A549 (cell line): ENCODE results near the gene PTPN4. TPM values are rescaled to one million over a fixed set of nuclear protein-coding genes. Genes with fewer than 3 reads are reported as not detected.
A peak's percentile ranks its signal among the peaks of the same experiment; 100 is the strongest.

Source experiments
- ATAC-seq, 2 experiments: fragments of 200-7000 bp in 1 of 2; fragments of >200 bp in 1 of 2; cut with Nextera tagmentation in 1 of 2; cut with Tn5 transposase in 1 of 2; 3 replicates each; pipeline versions ENCODE4 v1.8.0 to v1.9.1; 2018 to 2020; ENCODE audit warnings: mild to moderate bottlenecking in 1 of 2, moderate library complexity in 1 of 2
- CTCF ChIA-PET: fragments of 300-600 bp; sonication (Branson Sonifier 250); formaldehyde crosslinking; extraction: SDS; loops from one replicate; lab custom pipeline; 2021; ENCODE audit warnings: antibody characterized with exemption, inconsistent platforms; lab: Yijun Ruan, JAX
- POLR2A ChIA-PET: fragments of 350-600 bp; formaldehyde crosslinking; extraction: SDS; loops from one replicate; lab custom pipeline; 2021; ENCODE audit warnings: antibody characterized with exemption, inconsistent platforms; lab: Yijun Ruan, JAX
- DNase-seq, 2 experiments: peaks; one replicate each; pipeline versions ENCODE4 v3.0.0 to v3.0.0-alpha.2; 2011 to 2016; ENCODE audit warnings: low read depth in 1 of 2, low spot score in 1 of 2
- FAIRE-seq: peaks from 2 replicates; lab custom pipeline; 2011; peaks lifted over from hg19 to GRCh38; lab: Jason Lieb, UNC
- H3K27ac ChIP-seq, 2 experiments: fragments of >200 bp; sonication (Bioruptor Twin); formaldehyde crosslinking; 3 replicates each; pipeline ENCODE4 v1.5.1; 2016 to 2017
- H3K4me1 ChIP-seq: fragments of >200 bp; sonication (Bioruptor Twin); formaldehyde crosslinking; 3 replicates; pipeline ENCODE4 v1.6.1; 2016
- H3K4me2 ChIP-seq: fragments of >200 bp; sonication (Bioruptor Twin); formaldehyde crosslinking; 3 replicates; pipeline ENCODE4 v1.6.1; 2016
- H3K4me3 ChIP-seq: fragments of >200 bp; sonication (Bioruptor Twin); formaldehyde crosslinking; 3 replicates; pipeline ENCODE4 v1.5.1; 2016
- H3K9me3 ChIP-seq: fragments of >200 bp; sonication (Bioruptor Twin); formaldehyde crosslinking; 3 replicates; pipeline ENCODE4 v1.6.1; 2016
- CBX2 ChIP-seq: fragments of 200-600 bp; sonication (generic); IDR thresholded peaks from 2 replicates; pipeline ENCODE4 v1.6.1; 2016; ENCODE audit warnings: low read depth, mild to moderate bottlenecking, borderline replicate concordance
- CHD4 ChIP-seq: fragments of 200-600 bp; sonication (generic); IDR thresholded peaks from 2 replicates; pipeline ENCODE4 v1.6.1; 2016; ENCODE audit warnings: antibody characterized with exemption, mild to moderate bottlenecking, borderline replicate concordance
- EHMT2 ChIP-seq: fragments of 200-600 bp; sonication (generic); IDR thresholded peaks from 2 replicates; pipeline ENCODE4 v1.6.1; 2016; ENCODE audit warnings: antibody characterized with exemption, low read depth, mild to moderate bottlenecking, moderate library complexity
- ESRRA ChIP-seq: fragments of 150-350 bp; IDR thresholded peaks from 2 replicates; pipeline ENCODE4 v1.6.1; 2014; ENCODE audit warnings: mild to moderate bottlenecking, low read length, borderline replicate concordance
- FOSB ChIP-seq: fragments of 250-450 bp; sonication (Bioruptor Pico); IDR thresholded peaks from 2 replicates; pipeline ENCODE4 v1.5.0; 2020; ENCODE audit warnings: mild to moderate bottlenecking, moderate library complexity
- HOXA7 ChIP-seq: fragments of 250-450 bp; sonication (Bioruptor Pico); IDR thresholded peaks from 2 replicates; pipeline ENCODE4 v1.5.0; 2020; ENCODE audit warnings: mild to moderate bottlenecking, moderate library complexity
- HOXB5 ChIP-seq: fragments of 250-450 bp; sonication (Bioruptor Pico); IDR thresholded peaks from 2 replicates; pipeline ENCODE4 v1.5.0; 2020; ENCODE audit warnings: mild to moderate bottlenecking, moderate library complexity
- JUN ChIP-seq, 2 experiments: fragments of >200 bp; sonication (Bioruptor Twin); formaldehyde crosslinking; IDR thresholded peaks; 2 replicates in 1 of 2; 3 replicates in 1 of 2; pipeline ENCODE4 v1.6.1; 2016 to 2017
- KDM5A ChIP-seq: fragments of 200-600 bp; sonication (generic); IDR thresholded peaks from 2 replicates; pipeline ENCODE4 v1.6.1; 2016; ENCODE audit warnings: antibody characterized with exemption, mild to moderate bottlenecking
- MAZ ChIP-seq: fragments of 150-350 bp; IDR thresholded peaks from 2 replicates; pipeline ENCODE4 v1.6.1; 2014; ENCODE audit warnings: antibody characterized with exemption, low read depth, low read length, borderline replicate concordance
- NPAS2 ChIP-seq: fragments of 250-450 bp; sonication (Bioruptor Pico); IDR thresholded peaks from 2 replicates; pipeline ENCODE4 v1.8.0; 2022; ENCODE audit warnings: mild to moderate bottlenecking, moderate library complexity, borderline replicate concordance
- NR3C1 ChIP-seq: fragments of >200 bp; sonication (Bioruptor Twin); formaldehyde crosslinking; IDR thresholded peaks from 3 replicates; pipeline ENCODE4 v1.6.1; 2017
- POLR2A ChIP-seq: IDR thresholded peaks from 2 replicates; pipeline ENCODE4 v1.6.1; 2012; ENCODE audit warnings: mild to moderate bottlenecking, low read length
- RAD21 ChIP-seq, 2 experiments: fragments of >200 bp in 1 of 2; sonication (Bioruptor Twin) in 1 of 2; formaldehyde crosslinking in 1 of 2; IDR thresholded peaks in 1 of 2; conservative IDR thresholded peaks in 1 of 2; 2 replicates in 1 of 2; 3 replicates in 1 of 2; pipeline ENCODE4 v1.6.1; 2012 to 2018; ENCODE audit warnings: inconsistent platforms in 1 of 2
- RCOR1 ChIP-seq: fragments of 150-350 bp; IDR thresholded peaks from 2 replicates; pipeline ENCODE4 v1.6.1; 2014; ENCODE audit warnings: antibody characterized with exemption, low read length, low read depth
- RFX5 ChIP-seq: fragments of 450-650 bp; IDR thresholded peaks from 2 replicates; pipeline ENCODE4 v1.7.1; 2014; ENCODE audit warnings: antibody characterized with exemption, mild to moderate bottlenecking, moderate library complexity
- RNF2 ChIP-seq: fragments of 200-600 bp; sonication (generic); IDR thresholded peaks from 2 replicates; pipeline ENCODE4 v1.6.1; 2016; ENCODE audit warnings: low read depth, mild to moderate bottlenecking, antibody characterized with exemption, moderate library complexity, borderline replicate concordance
- SMC3 ChIP-seq: fragments of >200 bp; sonication (Bioruptor Twin); formaldehyde crosslinking; IDR thresholded peaks from 3 replicates; pipeline ENCODE4 v1.6.1; 2018; ENCODE audit warnings: inconsistent platforms
- SREBF2 ChIP-seq: fragments of 450-650 bp; IDR thresholded peaks from 2 replicates; pipeline ENCODE4 v1.6.1; 2014; ENCODE audit warnings: mild to moderate bottlenecking, moderate library complexity
- ZC3H11A ChIP-seq: fragments of 450-650 bp; IDR thresholded peaks from 2 replicates; pipeline ENCODE4 v1.6.1; 2014; ENCODE audit warnings: antibody characterized with exemption, mild to moderate bottlenecking
- WGBS: methylation state at CpG from one replicate; pipeline ENCODE4 v1.1.6; 2017; ENCODE audit errors: missing lambda C conversion rate; 5-methylcytosine and 5-hydroxymethylcytosine counted together
- polyA plus RNA-seq, 4 experiments: library from polyadenylated mRNA; depleted of rRNA in 3 of 4; stranded (reverse); fragments of >200 nt; fragmentation: RNase III in 1 of 4; extraction: RNeasy Plus Mini Kit Qiagen cat#74134 plus additional on column Dnase treatment in 1 of 4; gene quantifications; 2 replicates in 3 of 4; 3 replicates in 1 of 4; pipeline ENCODE4 v1.2.3, GENCODE V29; 2011 to 2017
- TF ChIP-seq, protein P1 (sequence below): fragments of 450-650 bp; IDR thresholded peaks from 2 replicates; pipeline ENCODE4 v1.6.1; 2014; ENCODE audit warnings: antibody characterized with exemption
- TF ChIP-seq, protein P2 (sequence below): fragments of 250-450 bp; sonication (Bioruptor Pico); IDR thresholded peaks from 2 replicates; pipeline ENCODE4 v1.5.0; 2020; ENCODE audit warnings: low read depth, mild to moderate bottlenecking, moderate library complexity
- TF ChIP-seq, protein P3 (sequence below): fragments of 150-350 bp; IDR thresholded peaks from 2 replicates; pipeline ENCODE4 v1.6.1; 2014; ENCODE audit warnings: low read depth, mild to moderate bottlenecking, low read length
- TF ChIP-seq, protein P4 (sequence below): fragments of 250-450 bp; sonication (Bioruptor Pico); IDR thresholded peaks from 2 replicates; pipeline ENCODE4 v1.5.0; 2021; ENCODE audit warnings: mild to moderate bottlenecking, moderate library complexity, borderline replicate concordance
- TF ChIP-seq, protein P5 (sequence below): IDR thresholded peaks from 2 replicates; pipeline ENCODE4 v1.6.1; 2012; ENCODE audit warnings: low read depth, borderline replicate concordance

PTPN4 gene
- polyA plus RNA-seq, 2 of the 4 experiments (the other 2 are of a cell fraction): 14.5 to 36.6 TPM

DNA sequence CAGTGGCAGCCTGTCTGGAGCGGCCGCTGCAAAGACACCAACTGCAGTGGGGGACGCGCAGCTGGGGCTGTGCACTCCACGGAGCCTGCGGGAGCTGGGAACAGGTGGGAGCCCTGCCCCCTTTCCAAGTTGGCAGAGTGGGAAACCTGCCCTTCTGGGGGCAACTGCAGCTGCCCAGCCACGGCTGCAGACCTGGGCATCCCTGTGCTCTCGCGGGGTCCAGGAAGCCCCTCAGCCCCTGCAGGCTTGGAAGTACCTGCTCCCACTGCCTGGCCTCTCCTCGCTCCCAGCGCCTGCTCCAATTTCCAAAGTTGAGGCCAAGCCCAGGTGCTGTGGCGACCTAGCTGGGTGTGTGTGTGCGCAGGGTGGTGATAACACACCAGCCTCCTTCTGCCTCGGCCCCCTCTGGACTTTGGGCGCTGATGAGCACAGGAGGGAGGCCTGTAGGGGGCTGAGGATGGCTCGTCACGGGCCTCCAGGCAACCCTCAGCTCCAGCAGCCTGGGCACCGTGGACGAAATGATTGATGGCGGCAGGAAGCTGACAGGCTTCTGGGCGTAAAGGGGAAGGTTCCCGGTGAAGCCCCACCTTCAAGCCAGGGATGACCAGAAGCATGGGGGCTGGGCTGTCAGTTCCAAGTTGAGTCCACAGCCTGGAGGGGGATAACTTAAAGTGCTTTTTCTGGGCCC, 76.9 kb downstream of the PTPN4 start:
- Histone ChIP-seq H3K4me1 (peaks cover 15% of the 10 kb centered on the region), H3K4me2 (no peak overlapping the region), H3K4me3 (no peak overlapping the region), H3K27ac (no peak overlapping the region), H3K9me3 (no peaks in the 10 kb centered on the region)
- TF ChIP-seq EHMT2 (no peak), SREBF2 (no peak), ESRRA (no peak), CBX2 (no peak), HOXA7 (CRISPR knock-in tag) (no peak), CHD4 (no peak), RNF2 (no peak)
- TF ChIP-seq, protein P1, sequence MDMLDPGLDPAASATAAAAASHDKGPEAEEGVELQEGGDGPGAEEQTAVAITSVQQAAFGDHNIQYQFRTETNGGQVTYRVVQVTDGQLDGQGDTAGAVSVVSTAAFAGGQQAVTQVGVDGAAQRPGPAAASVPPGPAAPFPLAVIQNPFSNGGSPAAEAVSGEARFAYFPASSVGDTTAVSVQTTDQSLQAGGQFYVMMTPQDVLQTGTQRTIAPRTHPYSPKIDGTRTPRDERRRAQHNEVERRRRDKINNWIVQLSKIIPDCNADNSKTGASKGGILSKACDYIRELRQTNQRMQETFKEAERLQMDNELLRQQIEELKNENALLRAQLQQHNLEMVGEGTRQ: no peak
- ATAC-seq: no peak; a peak in 1 of 6 replicates
- CTCF ChIA-PET: interaction anchor here (0.9 kb wide), 1 partner anchor 83 kb away, joined by 3 read pairs; no protein-coding TSS in a partner anchor
- DNase-seq: no peak
- no peak for FAIRE-seq
- POLR2A ChIA-PET: no interaction called here
- 95% methylated on average over 13 of the region's 22 CpGs for WGBS

DNA sequence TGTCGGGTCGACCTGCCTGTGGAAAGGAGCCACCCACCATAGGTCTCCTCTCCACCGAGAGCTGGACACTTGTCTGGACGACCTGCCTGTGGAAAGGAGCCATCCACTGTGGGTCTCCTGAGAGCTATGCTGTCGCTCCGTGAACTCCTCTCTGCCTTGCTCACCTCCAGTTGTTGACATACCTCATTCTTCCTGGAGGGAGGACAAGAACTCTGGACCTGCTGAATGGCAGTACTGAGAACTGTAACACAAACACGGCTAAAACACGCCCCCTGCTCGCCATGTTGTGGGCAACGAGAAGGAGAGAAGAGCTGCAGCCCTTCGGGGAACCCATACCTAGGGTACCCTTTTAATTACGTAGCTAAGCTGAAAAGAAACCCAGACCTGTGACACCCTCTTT, 77.6 kb downstream of the PTPN4 start:
- peaks cover 18% of the 10 kb centered on the region for H3K4me1 ChIP-seq
- no peaks in the 10 kb centered on the region for H3K9me3 ChIP-seq
- 92% methylated on average over 12 of the region's 12 CpGs for WGBS
- H3K4me2 ChIP-seq: no peak overlapping the region
- DNase-seq: no peak
- H3K27ac ChIP-seq: no peak overlapping the region
- POLR2A ChIA-PET: no interaction called here
- no peak; a peak in 1 of 6 replicates for ATAC-seq
- no peak overlapping the region for H3K4me3 ChIP-seq
- TF ChIP-seq KDM5A: no peak
- no peak for TF ChIP-seq HOXA7 (CRISPR knock-in tag)
- TF ChIP-seq CHD4: no peak
- no peak for TF ChIP-seq RCOR1
- TF ChIP-seq ZC3H11A: no peak
- FAIRE-seq: no peak
- CTCF ChIA-PET: interaction anchor here (0.7 to 1.4 kb wide), 3 partner anchors 12 to 84 kb away, joined by 3 to 5 read pairs (median 3); no protein-coding TSS in a partner anchor

DNA sequence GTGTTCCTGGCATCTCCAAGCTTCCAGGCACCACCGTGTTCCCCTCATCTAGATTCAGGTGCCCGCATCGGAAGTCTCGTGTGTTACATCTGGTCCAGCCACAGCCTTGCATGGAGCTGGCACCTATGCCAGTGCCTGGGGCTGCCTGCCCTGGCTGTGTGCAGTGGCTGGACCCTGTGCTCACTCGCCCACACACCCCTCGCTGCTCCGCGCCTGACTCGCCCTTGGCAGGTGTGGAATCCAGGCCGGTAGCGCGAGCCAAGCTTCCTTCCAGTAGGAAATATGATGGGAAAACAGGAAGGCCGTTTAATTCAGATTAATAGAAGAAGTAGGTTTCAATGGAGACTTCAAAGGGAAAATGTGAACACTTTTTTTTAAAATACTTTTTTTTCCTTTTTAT, 78.0 kb downstream of the PTPN4 start:
- Histone ChIP-seq H3K4me2 (no peak overlapping the region), H3K4me1 (peaks cover 18% of the 10 kb centered on the region), H3K27ac (no peak overlapping the region), H3K4me3 (no peak overlapping the region), H3K9me3 (no peaks in the 10 kb centered on the region)
- CTCF ChIA-PET: interaction anchor here (0.7 to 1.4 kb wide), 2 partner anchors 11 to 65 kb away, joined by 3 to 5 read pairs; no protein-coding TSS in a partner anchor
- DNase-seq: no peak
- no peak for FAIRE-seq
- 93% methylated on average over 13 of the region's 13 CpGs for WGBS
- ATAC-seq: peak in 1 of 2 experiments; percentile 32; a peak in 1 of 6 replicates
- POLR2A ChIA-PET: no interaction called here
- TF ChIP-seq HOXB5 (CRISPR knock-in tag): no peak
- TF ChIP-seq NR3C1: no peak
- no peak for TF ChIP-seq RFX5
- TF ChIP-seq, protein P2, sequence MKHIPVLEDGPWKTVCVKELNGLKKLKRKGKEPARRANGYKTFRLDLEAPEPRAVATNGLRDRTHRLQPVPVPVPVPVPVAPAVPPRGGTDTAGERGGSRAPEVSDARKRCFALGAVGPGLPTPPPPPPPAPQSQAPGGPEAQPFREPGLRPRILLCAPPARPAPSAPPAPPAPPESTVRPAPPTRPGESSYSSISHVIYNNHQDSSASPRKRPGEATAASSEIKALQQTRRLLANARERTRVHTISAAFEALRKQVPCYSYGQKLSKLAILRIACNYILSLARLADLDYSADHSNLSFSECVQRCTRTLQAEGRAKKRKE (CRISPR knock-in tag): no peak
- no peak for TF ChIP-seq MAZ
- TF ChIP-seq FOSB (CRISPR knock-in tag): no peak
- no peak for TF ChIP-seq ZC3H11A
- TF ChIP-seq JUN (IDR thresholded peaks at IDR 0.05): no peak
- TF ChIP-seq, protein P3, sequence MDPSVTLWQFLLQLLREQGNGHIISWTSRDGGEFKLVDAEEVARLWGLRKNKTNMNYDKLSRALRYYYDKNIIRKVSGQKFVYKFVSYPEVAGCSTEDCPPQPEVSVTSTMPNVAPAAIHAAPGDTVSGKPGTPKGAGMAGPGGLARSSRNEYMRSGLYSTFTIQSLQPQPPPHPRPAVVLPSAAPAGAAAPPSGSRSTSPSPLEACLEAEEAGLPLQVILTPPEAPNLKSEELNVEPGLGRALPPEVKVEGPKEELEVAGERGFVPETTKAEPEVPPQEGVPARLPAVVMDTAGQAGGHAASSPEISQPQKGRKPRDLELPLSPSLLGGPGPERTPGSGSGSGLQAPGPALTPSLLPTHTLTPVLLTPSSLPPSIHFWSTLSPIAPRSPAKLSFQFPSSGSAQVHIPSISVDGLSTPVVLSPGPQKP: no peak
- TF ChIP-seq POLR2A: no peak
- TF ChIP-seq CBX2: no peak
- no peak for TF ChIP-seq RAD21 (conservative IDR thresholded peaks at IDR 0.05 in 1 of 2, IDR thresholded peaks at IDR 0.05 in 1 of 2)
- TF ChIP-seq SMC3: no peak
- TF ChIP-seq, protein P4, sequence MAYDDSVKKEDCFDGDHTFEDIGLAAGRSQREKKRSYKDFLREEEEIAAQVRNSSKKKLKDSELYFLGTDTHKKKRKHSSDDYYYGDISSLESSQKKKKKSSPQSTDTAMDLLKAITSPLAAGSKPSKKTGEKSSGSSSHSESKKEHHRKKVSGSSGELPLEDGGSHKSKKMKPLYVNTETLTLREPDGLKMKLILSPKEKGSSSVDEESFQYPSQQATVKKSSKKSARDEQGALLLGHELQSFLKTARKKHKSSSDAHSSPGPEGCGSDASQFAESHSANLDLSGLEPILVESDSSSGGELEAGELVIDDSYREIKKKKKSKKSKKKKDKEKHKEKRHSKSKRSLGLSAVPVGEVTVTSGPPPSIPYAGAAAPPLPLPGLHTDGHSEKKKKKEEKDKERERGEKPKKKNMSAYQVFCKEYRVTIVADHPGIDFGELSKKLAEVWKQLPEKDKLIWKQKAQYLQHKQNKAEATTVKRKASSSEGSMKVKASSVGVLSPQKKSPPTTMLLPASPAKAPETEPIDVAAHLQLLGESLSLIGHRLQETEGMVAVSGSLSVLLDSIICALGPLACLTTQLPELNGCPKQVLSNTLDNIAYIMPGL (CRISPR knock-in tag): no peak
- TF ChIP-seq, protein P5, sequence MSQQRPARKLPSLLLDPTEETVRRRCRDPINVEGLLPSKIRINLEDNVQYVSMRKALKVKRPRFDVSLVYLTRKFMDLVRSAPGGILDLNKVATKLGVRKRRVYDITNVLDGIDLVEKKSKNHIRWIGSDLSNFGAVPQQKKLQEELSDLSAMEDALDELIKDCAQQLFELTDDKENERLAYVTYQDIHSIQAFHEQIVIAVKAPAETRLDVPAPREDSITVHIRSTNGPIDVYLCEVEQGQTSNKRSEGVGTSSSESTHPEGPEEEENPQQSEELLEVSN: no peak
- no peak for TF ChIP-seq NPAS2 (CRISPR knock-in tag)
